ENCODE measurements around the gene PAPPA2.
"Not testable (repeated sequence)": the region's sequence is repeated elsewhere in the genome, so short reads cannot be mapped to it uniquely, and the experiment has no call there.

The PAPPA2 gene

GRCh38 chr1:176561761-176562160 is 98.8 kb downstream of the PAPPA2 start:
- H3K9me3 ChIP-seq (ENCODE audit: control insufficient read depth, low read length); H3K27me3 ChIP-seq (ENCODE audit: control insufficient read depth, insufficient read depth, low read length, poor library complexity, severe bottlenecking); H3K4me3 ChIP-seq (ENCODE audit: insufficient read depth, low read depth, low read length); H3K4me1 ChIP-seq (ENCODE audit: control insufficient read depth, insufficient read depth, low read length); H3K27ac ChIP-seq (ENCODE audit: insufficient read depth, low read depth, low read length, poor library complexity, severe bottlenecking); H3K36me3 ChIP-seq (ENCODE audit: control insufficient read depth, insufficient read depth, low read length): not testable (repeated sequence)
- 92 to 95% methylated on average over 7 of the region's 7 CpGs for WGBS, 2 experiments

- Histone ChIP-seq H3K4me1 (ENCODE audit: control insufficient read depth, insufficient read depth, low read length) (no peaks in the 10 kb centered on the region), H3K9me3 (ENCODE audit: control insufficient read depth, low read length) (no peaks in the 10 kb centered on the region), H3K36me3 (ENCODE audit: control insufficient read depth, insufficient read depth, low read length) (no peaks in the 10 kb centered on the region), H3K27me3 (ENCODE audit: control insufficient read depth, insufficient read depth, low read length, poor library complexity, severe bottlenecking) (no peaks in the 10 kb centered on the region), H3K4me3 (ENCODE audit: insufficient read depth, low read depth, low read length) (no peak overlapping the region), H3K27ac (ENCODE audit: insufficient read depth, low read depth, low read length, poor library complexity, severe bottlenecking) (no peak overlapping the region)
- 47 to 49% methylated on average over 2 of the region's 2 CpGs for WGBS, 2 experiments
Observed at GRCh38 chr1:176566004-176566975, 103.3 kb downstream of the PAPPA2 start.

- Histone ChIP-seq H3K27ac (ENCODE audit: insufficient read depth, low read depth, low read length, poor library complexity, severe bottlenecking) (no peak overlapping the region), H3K4me3 (ENCODE audit: insufficient read depth, low read depth, low read length) (no peak overlapping the region), H3K4me1 (ENCODE audit: control insufficient read depth, insufficient read depth, low read length) (no peaks in the 10 kb centered on the region), H3K9me3 (ENCODE audit: control insufficient read depth, low read length) (no peaks in the 10 kb centered on the region), H3K36me3 (ENCODE audit: control insufficient read depth, insufficient read depth, low read length) (no peaks in the 10 kb centered on the region), H3K27me3 (ENCODE audit: control insufficient read depth, insufficient read depth, low read length, poor library complexity, severe bottlenecking) (no peaks in the 10 kb centered on the region)
- 81 to 85% methylated on average over 2 to 3 of the region's 3 CpGs for WGBS, 2 experiments
Observed at GRCh38 chr1:176567190-176567794, 104.3 kb downstream of the PAPPA2 start.

- H3K4me3 ChIP-seq (ENCODE audit: insufficient read depth, low read depth, low read length), result no peak overlapping the region
- H3K27ac ChIP-seq (ENCODE audit: insufficient read depth, low read depth, low read length, poor library complexity, severe bottlenecking), result no peak overlapping the region
- no peaks in the 10 kb centered on the region for H3K36me3 ChIP-seq (ENCODE audit: control insufficient read depth, insufficient read depth, low read length)
- no peaks in the 10 kb centered on the region for H3K4me1 ChIP-seq (ENCODE audit: control insufficient read depth, insufficient read depth, low read length)
- no peaks in the 10 kb centered on the region for H3K27me3 ChIP-seq (ENCODE audit: control insufficient read depth, insufficient read depth, low read length, poor library complexity, severe bottlenecking)
- no peaks in the 10 kb centered on the region for H3K9me3 ChIP-seq (ENCODE audit: control insufficient read depth, low read length)
- WGBS, 2 experiments, result 100% methylated on average over 1 of the region's 1 CpG; no CpG with 5 or more reads in 1 of the 2 experiments
Observed at GRCh38 chr1:176568185-176568584, 105.2 kb downstream of the PAPPA2 start.

- Histone ChIP-seq H3K36me3 (ENCODE audit: control insufficient read depth, insufficient read depth, low read length) (no peaks in the 10 kb centered on the region), H3K9me3 (ENCODE audit: control insufficient read depth, low read length) (no peaks in the 10 kb centered on the region), H3K4me3 (ENCODE audit: insufficient read depth, low read depth, low read length) (no peak overlapping the region), H3K4me1 (ENCODE audit: control insufficient read depth, insufficient read depth, low read length) (peaks cover 5% of the 10 kb centered on the region), H3K27ac (ENCODE audit: insufficient read depth, low read depth, low read length, poor library complexity, severe bottlenecking) (no peak overlapping the region), H3K27me3 (ENCODE audit: control insufficient read depth, insufficient read depth, low read length, poor library complexity, severe bottlenecking) (no peaks in the 10 kb centered on the region)
- 92 to 100% methylated on average over 1 of the region's 2 CpGs for WGBS, 2 experiments
Observed at GRCh38 chr1:176574756-176575155, 111.8 kb downstream of the PAPPA2 start.

GRCh38 chr1:176575991-176576390 is 113.0 kb downstream of the PAPPA2 start:
- no peaks in the 10 kb centered on the region for H3K9me3 ChIP-seq (ENCODE audit: control insufficient read depth, low read length)
- H3K27ac ChIP-seq (ENCODE audit: insufficient read depth, low read depth, low read length, poor library complexity, severe bottlenecking), result no peak overlapping the region
- peaks cover 5% of the 10 kb centered on the region for H3K4me1 ChIP-seq (ENCODE audit: control insufficient read depth, insufficient read depth, low read length)
- 60 to 93% methylated on average over 1 of the region's 1 CpG for WGBS, 2 experiments
- H3K4me3 ChIP-seq (ENCODE audit: insufficient read depth, low read depth, low read length), result no peak overlapping the region
- no peaks in the 10 kb centered on the region for H3K36me3 ChIP-seq (ENCODE audit: control insufficient read depth, insufficient read depth, low read length)
- no peaks in the 10 kb centered on the region for H3K27me3 ChIP-seq (ENCODE audit: control insufficient read depth, insufficient read depth, low read length, poor library complexity, severe bottlenecking)

GRCh38 chr1:176576670-176577069 is 113.7 kb downstream of the PAPPA2 start:
- H3K4me1 ChIP-seq (ENCODE audit: control insufficient read depth, insufficient read depth, low read length), result peaks cover 5% of the 10 kb centered on the region
- H3K9me3 ChIP-seq (ENCODE audit: control insufficient read depth, low read length), result no peaks in the 10 kb centered on the region
- WGBS, 2 experiments, result 90 to 93% methylated on average over 5 of the region's 5 CpGs
- no peaks in the 10 kb centered on the region for H3K27me3 ChIP-seq (ENCODE audit: control insufficient read depth, insufficient read depth, low read length, poor library complexity, severe bottlenecking)
- H3K4me3 ChIP-seq (ENCODE audit: insufficient read depth, low read depth, low read length), result no peak overlapping the region
- no peaks in the 10 kb centered on the region for H3K36me3 ChIP-seq (ENCODE audit: control insufficient read depth, insufficient read depth, low read length)
- H3K27ac ChIP-seq (ENCODE audit: insufficient read depth, low read depth, low read length, poor library complexity, severe bottlenecking), result no peak overlapping the region

GRCh38 chr1:176577646-176578197 is 114.7 kb downstream of the PAPPA2 start:
- Histone ChIP-seq H3K9me3 (ENCODE audit: control insufficient read depth, low read length) (no peaks in the 10 kb centered on the region), H3K27ac (ENCODE audit: insufficient read depth, low read depth, low read length, poor library complexity, severe bottlenecking) (peak overlapping the region; percentile 33), H3K4me3 (ENCODE audit: insufficient read depth, low read depth, low read length) (no peak overlapping the region), H3K27me3 (ENCODE audit: control insufficient read depth, insufficient read depth, low read length, poor library complexity, severe bottlenecking) (no peaks in the 10 kb centered on the region), H3K4me1 (ENCODE audit: control insufficient read depth, insufficient read depth, low read length) (peaks cover 5% of the 10 kb centered on the region), H3K36me3 (ENCODE audit: control insufficient read depth, insufficient read depth, low read length) (no peaks in the 10 kb centered on the region)
- WGBS, 2 experiments, result 89 to 90% methylated on average over 4 of the region's 4 CpGs

- 94 to 95% methylated on average over 3 of the region's 3 CpGs for WGBS, 2 experiments
- H3K4me3 ChIP-seq (ENCODE audit: insufficient read depth, low read depth, low read length), result no peak overlapping the region
- H3K9me3 ChIP-seq (ENCODE audit: control insufficient read depth, low read length), result no peaks in the 10 kb centered on the region
- no peaks in the 10 kb centered on the region for H3K36me3 ChIP-seq (ENCODE audit: control insufficient read depth, insufficient read depth, low read length)
- H3K27me3 ChIP-seq (ENCODE audit: control insufficient read depth, insufficient read depth, low read length, poor library complexity, severe bottlenecking), result no peaks in the 10 kb centered on the region
- peaks cover 5% of the 10 kb centered on the region for H3K4me1 ChIP-seq (ENCODE audit: control insufficient read depth, insufficient read depth, low read length)
- no peak overlapping the region for H3K27ac ChIP-seq (ENCODE audit: insufficient read depth, low read depth, low read length, poor library complexity, severe bottlenecking)
Observed at GRCh38 chr1:176579087-176579486, 116.1 kb downstream of the PAPPA2 start.

- Histone ChIP-seq H3K4me3 (ENCODE audit: insufficient read depth, low read depth, low read length) (no peak overlapping the region), H3K9me3 (ENCODE audit: control insufficient read depth, low read length) (no peaks in the 10 kb centered on the region), H3K27me3 (ENCODE audit: control insufficient read depth, insufficient read depth, low read length, poor library complexity, severe bottlenecking) (no peaks in the 10 kb centered on the region), H3K36me3 (ENCODE audit: control insufficient read depth, insufficient read depth, low read length) (no peaks in the 10 kb centered on the region), H3K4me1 (ENCODE audit: control insufficient read depth, insufficient read depth, low read length) (no peaks in the 10 kb centered on the region), H3K27ac (ENCODE audit: insufficient read depth, low read depth, low read length, poor library complexity, severe bottlenecking) (no peak overlapping the region)
- WGBS, 2 experiments, result 94 to 95% methylated on average over 16 of the region's 16 CpGs
Observed at GRCh38 chr1:176595217-176595616, 132.2 kb downstream of the PAPPA2 start.

Data from ectodermal cell (in vitro differentiated cells).